Glomerular endothelial cell (primary cell): ENCODE data around the gene ARHGAP15. TPM values are rescaled to one million over a fixed set of nuclear protein-coding genes. Genes with fewer than 3 reads are reported as not detected.

Experiments
- DNase-seq: peaks from one replicate; pipeline ENCODE4 v3.0.0-alpha.2; 2011; ENCODE audit warnings: low read depth, low spot score; ENCODE audit errors: extremely low read depth
- total RNA-seq: library from RNA; depleted of rRNA; stranded (reverse); fragments of >200 nt; gene quantifications from 2 replicates; pipeline ENCODE4 v1.2.3, GENCODE V29; 2015

Gene ARHGAP15
- total RNA-seq, 1 donor from 2014 or later: not detected

DNA sequence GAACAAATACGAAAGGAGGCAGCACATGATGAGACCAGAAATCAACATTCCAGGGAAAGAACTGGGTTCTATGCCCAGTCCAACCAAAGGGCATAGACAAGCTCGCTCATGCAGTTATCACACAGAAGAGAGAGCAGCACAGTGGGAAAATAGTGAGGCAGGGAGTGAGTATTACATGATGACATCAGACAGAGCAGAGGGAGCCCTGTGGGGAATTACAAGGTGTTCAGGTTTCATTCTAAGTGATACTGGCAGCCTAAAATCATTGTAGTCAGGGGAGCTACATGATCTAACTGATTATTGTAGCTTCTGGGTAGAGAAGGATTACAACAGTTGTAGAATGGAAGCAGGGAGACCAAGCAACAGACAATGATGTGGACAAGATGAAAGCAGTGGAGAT lies 658.5 kb downstream of the ARHGAP15 start:
- DNase-seq: no peak

DNA sequence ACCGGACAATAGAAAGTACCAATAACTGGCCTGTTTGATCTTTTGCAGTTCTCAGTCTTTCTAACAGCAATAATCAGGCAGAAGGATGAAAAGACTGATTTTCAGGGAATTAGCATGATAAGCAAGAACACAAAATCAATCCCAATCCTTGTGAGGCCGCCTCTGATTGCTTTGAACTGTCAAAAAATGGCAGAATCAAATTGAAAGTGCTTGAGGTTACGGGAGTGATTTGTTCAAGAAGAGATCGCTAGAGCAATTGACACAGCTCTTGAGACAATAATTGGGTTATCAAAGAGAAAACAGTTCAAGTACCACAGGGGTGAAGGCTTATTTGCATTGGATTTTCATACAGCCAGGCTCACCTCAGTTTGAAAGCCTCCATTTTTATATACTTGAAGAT lies 663.4 kb downstream of the ARHGAP15 start:
- DNase-seq: no peak

DNA sequence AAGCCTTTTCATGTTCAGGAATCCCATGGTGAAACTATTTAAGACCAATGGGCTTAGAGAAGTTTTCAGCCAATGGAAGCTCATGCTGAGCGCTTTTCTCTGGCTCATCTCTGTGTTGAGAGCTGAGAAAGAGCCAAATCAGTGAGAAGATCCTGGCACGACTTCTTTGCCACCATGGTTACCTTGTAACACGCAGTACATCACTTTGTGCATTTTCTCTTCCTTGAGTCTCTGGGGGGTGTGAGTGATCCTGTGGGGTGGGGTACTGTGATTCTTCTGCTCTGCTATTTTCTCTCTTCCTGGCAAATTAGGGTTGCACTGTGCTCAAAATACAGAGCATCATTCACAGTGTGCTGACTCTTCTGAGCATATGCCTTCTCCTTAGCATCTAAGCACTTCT lies 664.2 kb downstream of the ARHGAP15 start:
- no peak for DNase-seq

DNA sequence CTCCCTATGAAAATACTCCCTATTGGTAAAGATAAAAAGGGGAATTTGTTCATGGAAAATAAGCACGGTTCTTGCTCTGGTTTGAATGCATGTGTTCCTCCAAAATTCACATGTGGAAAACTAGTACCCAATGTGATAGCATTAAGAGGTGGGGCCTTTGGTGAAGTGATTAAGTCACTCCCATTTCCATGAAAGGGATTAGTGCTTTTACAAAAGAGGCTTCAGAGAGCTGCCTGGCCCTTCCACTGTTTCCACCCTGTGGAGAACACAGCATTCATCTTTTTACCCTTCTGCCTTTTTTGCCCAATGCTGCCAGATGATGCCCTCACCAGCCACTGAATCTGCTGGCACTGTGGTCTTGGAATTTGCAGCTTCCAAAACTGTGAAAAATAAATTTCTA lies 666.8 kb downstream of the ARHGAP15 start:
- no peak for DNase-seq

DNA sequence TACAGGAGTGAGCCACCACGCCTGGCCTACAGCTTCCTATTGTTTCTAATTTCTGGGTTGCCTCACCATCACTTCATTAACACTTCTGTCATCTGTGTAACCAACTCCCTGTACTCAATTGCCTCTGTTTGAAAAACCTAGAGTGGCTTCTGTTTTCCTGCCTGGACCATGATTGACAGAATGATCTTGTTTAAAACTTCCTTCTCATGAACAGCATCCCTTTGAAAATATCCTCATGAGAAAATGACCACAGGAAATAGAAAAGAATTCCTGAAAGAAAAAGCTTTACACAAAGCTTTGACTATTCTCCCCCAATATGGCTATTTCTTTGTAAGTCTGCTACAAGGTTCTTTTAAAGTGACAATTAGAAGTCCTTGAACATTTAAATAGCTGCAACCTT lies 672.3 kb downstream of the ARHGAP15 start:
- no peak for DNase-seq

DNA sequence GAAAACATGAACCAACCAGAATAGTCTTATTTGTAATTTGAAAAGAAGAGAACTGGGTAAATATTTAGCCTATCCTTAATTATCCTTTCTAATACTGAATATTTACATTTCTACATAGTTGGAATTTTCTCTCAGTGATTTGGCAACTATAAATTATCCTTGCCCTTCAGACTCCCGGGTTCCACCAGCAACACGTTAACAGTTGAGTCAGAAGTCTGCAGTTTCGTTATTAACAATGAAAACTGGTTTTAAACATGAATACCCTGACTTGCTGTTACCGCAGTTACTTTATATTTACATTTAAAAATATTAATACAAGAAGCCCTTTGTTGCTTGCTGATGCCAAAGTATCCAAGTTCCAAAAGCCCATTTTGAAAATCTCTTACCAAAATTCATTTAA lies 673.0 kb downstream of the ARHGAP15 start:
- no peak for DNase-seq

DNA sequence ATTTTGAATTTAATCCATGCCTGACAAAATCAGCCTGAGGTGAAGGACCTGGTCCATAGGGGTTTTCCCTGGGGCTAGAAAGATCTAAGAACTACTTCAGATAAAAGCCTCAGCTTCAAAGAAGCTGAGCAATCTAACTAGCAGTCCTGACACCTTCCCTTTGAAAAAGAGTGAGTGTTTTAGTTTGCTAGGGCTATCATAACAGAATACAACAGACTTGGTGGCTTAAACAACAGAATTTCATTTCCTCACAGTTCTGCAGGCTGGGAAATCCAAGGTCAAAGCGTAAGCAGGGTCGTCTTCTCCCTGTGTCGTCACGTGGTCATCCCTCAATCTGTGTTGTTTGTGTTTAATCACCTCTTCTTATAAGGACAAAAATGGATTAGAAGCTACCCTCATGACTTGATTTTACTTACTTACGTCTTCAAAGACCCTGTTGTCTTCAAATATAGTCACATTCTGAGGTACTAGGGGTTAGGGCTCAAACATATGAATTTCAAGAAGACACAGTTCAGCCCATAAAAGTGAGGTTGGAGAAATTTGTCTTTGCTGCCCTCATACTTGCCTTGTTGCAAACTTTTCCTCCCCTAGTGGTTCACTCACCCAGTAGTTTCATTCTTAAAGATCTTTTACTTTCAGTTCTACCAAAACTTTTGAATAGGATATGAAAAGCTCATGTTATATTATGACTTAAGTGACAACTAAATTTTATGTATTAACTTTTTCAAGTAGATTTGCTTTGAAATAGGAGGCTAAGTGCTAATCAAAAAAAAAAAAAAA lies 673.8 kb downstream of the ARHGAP15 start:
- no peak for DNase-seq

DNA sequence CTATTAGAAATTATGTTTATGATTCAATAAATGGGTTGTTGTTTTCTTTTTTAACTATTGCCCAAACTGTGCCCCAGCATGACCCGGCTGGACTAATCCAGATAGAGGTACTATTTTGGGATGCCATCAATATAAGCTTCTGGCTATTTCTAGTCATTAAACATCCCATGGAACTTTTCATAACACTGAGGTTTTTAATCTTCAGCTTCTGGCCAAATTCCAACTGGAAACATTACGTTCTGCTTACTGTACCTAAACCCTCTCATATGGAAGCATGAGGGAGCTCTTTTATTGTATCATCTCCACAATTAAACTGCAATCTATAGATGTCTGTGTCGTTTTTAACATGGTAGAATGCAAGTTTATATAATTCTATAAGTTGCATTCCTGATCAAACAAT lies 674.7 kb downstream of the ARHGAP15 start:
- no peak for DNase-seq

DNA sequence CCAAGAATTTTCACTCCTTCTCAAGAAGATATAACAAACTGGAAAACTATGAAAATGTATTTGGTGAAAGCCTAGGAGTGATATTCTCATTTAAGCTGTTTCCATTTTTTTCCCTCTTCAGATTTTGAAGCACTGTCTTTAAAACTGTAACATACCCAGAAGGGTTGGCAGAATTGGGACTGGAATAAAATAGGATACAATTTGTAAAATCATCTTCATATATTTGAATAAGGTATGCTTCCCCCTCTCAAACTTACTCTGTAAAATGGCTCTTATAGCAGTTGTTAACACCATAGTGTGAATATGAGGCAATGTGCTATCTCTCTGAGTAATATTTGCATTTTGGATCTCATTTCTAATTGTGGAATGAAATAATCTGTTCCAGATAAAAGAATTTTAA lies 676.4 kb downstream of the ARHGAP15 start:
- DNase-seq: no peak

DNA sequence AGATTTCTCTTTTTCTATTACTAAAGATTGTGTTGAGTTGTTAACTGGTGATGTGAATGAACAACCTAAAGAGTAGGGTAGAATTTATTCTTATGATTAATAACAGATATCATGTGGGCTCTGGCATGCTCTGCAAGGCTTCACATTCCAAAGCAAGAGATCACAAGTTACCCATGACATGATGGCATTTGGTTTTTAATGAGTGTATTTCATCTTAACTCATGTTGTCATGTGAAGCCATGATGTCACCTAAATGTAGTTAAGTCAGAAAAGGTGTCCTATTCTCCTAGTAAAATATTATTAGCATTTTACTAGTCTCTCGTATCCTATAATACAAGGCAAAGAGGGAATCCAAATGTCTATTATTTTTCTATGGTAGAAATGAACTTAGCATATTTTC lies 678.0 kb downstream of the ARHGAP15 start:
- no peak for DNase-seq

DNA sequence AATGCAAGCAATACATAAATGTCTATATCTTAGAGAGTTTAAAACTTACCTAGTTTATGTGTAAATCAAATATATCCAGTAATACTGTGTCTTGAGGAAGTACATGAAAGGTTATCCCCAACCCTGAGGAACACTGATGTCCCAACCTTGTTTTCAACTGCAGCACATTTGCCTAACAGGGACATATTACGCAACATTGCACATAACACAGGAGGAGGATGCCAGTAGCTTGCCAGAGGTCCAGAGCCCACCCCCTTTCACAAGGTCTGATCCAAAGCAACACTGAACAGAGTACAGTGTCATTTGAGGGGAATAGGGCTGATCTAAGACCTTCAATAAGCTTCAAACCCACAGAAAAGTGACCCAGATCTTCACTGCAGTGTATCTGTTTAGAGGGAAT lies 678.5 kb downstream of the ARHGAP15 start:
- no peak for DNase-seq

DNA sequence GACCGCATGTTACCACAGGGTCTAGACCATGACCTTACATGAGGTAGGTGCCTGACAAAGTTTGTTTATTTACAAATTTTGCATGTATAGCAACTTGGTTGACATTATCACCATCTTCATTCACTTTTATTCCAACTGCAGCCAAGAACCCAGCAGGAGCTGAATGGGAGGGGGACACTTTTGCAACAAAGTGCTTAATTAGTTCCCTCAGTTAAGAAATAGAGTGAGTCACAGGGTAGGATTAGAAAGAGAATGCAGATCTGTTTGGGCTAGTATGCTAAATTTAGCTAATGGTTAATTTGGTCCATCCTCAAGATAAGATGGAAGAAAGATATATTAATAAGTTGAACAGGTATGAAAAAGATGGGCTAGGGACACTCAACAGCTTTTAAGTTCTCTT lies 678.9 kb downstream of the ARHGAP15 start:
- no peak for DNase-seq

DNA sequence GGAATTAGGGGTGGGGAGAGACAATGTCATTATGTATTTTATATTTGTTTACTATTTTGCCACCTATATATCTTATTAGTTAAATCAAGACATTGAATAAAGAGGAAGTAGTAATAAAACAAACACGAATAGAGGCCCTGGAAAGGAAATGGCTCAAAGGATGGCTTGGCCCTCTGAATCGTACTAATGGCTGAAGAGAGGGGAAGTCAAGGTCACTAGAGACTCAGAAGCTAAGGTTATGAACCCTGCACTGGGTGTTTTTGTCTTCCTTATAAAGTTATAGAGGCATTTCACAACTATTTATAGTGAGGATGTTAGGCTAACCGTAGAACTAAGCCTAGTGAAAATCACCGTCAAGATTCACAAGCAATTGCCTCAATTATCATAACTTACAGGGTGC lies 685.9 kb downstream of the ARHGAP15 start:
- no peak for DNase-seq

DNA sequence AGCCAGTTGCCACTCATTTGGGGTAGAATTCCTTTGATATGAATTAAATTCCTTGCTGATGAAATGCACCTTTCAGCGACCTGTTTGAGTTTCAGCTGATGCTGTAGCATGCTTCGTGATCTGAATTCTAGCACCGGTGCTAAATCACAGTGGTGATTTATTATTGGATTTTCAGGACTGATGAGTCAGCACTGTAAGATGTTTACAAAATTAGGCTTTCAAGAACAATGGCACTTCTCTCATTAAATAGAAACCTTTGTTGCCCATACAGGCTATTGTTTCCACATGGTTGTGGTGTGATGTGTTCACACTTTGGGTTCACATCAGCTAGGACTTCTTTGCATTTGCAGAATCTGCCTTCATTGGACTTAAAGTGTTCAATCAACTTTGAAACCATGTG lies 687.7 kb downstream of the ARHGAP15 start:
- DNase-seq: no peak
